ENCODE data around the gene FAM174C.

The FAM174C gene

DNA sequence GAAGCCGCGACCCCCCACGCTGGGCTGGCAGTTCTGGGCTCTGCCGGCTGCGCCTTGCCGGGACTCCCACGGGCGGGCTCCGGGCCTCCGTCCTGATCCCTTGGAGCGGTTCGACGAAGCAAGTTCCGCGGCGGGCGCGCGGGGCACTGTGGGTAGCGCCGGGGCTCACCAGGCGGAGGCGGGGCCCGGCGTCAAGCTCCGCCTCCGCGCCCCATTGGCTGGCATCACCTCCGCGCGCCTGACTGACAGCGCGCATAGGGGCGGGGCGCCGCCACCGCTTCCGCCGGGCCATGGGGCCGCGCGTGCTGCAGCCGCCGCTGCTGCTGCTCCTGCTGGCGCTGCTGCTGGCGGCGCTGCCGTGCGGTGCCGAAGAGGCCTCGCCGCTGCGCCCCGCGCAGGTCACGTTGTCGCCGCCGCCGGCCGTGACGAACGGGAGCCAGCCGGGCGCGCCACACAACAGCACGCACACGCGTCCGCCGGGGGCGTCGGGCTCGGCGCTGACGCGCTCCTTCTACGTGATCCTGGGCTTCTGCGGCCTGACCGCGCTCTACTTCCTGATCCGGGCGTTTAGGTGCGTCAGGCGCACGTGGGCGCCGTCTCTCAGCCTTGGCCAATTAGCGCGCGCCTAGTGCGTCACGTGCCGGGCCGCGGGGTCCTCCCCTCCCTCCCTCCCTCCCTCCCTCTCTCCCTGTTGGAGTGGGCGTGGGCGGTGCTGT, at the start of gene FAM174C:
Gene FAM174C (plus strand): TSS at position 271 of the 716 bp plus-strand sequence. CDS start 20 bp downstream, at position 291.
- peak; percentile 88 to 95 for DNase-seq (ENCODE audit: low read depth in 1 of 2, low spot score in 1 of 2)

DNA sequence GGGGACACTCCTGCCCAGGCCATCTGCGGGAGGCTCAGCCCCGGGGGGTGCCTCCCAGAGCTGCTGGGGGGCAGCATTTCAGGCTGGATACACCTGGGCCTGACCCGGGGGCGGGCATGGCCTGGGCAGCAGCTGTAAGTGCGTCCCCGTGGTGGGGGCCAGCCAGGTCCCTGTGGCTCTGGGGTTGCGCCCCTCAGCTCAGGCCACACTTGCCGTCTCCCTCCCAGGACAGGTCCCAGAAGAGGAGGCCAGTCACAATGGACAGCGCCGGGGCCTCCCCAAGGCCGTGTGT, 49.2 kb upstream of the FAM174C start:
- no peak for DNase-seq (ENCODE audit: low read depth in 1 of 2, low spot score in 1 of 2)

DNA sequence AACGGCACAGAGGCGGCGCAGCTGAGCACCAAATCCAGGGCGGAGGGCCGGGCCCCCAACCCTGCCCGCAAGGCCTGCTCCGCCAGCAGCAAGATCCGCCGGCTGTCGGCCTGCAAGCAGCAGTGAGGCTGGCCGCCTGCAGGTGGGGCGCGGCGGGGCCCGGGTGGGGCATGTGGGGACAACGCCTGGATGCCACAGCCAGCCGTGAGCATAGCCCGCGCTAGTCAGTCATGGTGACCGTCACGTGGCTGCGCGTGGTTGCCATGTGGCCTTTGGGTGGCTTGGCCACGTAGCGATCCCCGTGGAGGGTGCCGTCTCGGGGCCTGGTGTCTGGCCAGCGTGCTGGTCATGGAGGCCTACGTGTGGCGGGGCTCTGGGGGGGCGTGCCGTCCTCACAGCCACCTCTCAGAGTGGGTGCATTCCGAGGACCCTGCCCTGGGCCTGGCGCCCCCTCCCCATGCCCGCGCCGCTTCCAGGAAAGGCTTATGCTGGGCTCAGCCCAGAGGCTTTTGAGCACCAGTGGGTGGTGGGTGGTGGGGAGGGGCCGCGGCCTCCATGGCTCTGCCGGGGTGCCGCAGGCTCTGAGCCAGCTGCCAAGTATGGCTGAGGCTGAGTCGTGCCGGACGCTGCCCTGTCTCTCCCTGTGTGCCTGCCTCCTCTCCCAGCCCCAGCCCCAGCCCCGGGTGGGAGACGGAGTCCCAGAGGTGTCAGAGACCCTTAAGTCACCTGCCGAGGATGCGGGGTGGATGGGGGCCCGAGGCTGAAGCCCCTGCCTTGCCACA, 48.6 kb upstream of the FAM174C start:
- no peak for DNase-seq (ENCODE audit: low read depth in 1 of 2, low spot score in 1 of 2)

DNA sequence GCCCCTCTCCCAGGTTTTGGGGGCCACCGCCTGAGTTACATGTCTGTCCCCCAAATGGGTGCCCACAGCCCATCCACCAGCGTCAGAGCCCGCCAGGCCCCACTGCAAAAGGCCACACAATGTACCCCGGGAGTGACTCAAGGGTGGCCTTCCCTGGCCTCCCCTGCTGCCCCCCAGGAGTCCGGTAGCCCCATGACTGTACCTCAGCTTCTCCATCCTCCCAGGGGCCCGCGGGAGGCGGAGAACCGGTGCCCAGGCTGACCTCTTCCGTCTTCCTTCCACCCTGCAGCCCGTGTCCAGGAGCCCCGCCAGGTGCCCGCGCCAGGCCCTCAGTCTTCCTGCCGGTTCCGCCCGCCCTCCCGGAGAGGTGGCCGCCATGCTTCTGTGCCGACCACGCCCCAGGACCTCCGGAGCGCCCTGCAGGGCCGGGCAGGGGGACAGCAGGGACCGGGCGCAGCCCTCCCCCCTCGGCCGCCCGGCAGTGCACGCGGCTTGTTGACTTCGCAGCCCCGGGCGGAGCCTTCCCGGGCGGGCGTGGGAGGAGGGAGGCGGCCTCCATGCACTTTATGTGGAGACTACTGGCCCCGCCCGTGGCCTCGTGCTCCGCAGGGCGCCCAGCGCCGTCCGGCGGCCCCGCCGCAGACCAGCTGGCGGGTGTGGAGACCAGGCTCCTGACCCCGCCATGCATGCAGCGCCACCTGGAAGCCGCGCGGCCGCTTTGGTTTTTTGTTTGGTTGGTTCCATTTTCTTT, 47.9 kb upstream of the FAM174C start:
- no peak for DNase-seq (ENCODE audit: low read depth in 1 of 2, low spot score in 1 of 2)

DNA sequence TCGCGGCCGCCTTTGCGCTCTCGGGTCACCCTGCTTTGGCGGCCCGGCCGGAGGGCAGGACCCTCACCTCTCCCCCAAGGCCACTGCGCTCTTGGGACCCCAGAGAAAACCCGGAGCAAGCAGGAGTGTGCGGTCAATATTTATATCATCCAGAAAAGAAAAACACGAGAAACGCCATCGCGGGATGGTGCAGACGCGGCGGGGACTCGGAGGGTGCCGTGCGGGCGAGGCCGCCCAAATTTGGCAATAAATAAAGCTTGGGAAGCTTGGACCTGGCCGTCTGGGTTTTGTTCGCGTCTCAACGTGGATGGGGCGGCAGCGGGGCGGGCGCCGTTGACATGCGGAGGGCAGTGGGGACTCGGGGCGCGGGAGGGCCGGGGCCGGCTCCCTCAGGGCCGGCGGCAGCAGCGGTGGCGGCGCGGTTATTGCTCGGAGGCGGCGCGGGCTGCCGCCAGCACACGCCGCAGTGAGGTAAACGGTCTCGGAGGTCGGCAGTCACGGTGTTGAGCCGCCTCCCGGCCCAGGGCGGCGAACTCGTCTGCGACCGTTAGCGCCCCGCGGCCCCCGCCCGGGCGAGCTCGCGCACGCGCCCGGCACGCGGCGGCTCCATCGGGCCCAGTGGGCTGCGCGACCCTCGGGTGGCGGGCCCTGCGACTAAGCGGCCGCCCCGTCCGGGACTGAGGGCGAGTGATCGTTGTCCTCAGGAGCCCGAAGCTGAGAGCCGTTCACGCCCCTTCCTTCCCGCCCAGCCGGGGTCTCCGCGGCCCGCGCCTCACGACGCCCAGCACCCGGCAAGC, 47.0 kb upstream of the FAM174C start:
- no peak for DNase-seq (ENCODE audit: low read depth in 1 of 2, low spot score in 1 of 2)

DNA sequence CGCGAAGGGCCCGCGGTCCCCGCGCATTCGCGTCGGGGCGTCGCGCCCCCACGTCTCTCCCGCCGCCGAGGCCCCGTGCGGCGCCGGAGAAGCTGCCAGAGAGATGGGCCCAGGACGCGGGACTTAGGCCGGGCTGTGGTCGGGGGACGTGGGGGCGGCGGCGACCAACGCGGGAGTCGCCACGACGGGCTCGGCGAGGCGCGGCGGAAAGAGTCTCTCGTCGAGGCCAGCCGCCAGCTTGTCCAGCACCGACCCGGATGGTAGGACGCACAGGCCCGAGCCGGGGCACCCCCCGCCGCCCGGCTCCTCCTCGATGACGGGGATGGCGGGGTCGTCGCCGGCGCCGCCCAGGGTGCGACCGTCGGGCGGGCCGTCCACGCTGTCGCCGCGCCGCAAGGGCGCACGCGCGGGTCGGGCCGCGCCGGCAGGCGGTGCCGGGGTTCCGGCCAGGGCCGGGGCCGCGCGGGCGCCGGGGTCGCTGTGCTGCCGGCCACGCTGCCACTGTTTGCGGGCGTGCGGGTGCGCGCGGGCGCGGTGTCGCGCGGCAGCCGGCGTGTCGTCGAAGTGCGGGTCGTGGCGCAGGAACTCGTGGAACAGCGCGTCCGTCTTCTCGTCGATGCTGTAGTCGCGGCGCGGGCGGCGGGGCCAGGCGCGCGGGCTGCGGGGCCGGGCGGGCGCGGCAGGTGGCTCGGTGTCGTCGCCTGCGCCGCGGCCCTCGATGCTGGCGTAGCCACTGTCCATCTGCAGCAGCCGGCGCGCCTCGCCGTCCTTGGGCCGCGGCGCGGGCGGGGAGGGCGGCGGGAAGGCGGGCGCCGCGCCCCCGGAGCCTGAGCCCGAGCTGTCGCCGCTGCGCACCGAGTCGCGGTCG, 46.0 kb upstream of the FAM174C start:
- DNase-seq (ENCODE audit: low read depth in 1 of 2, low spot score in 1 of 2), result no peak

DNA sequence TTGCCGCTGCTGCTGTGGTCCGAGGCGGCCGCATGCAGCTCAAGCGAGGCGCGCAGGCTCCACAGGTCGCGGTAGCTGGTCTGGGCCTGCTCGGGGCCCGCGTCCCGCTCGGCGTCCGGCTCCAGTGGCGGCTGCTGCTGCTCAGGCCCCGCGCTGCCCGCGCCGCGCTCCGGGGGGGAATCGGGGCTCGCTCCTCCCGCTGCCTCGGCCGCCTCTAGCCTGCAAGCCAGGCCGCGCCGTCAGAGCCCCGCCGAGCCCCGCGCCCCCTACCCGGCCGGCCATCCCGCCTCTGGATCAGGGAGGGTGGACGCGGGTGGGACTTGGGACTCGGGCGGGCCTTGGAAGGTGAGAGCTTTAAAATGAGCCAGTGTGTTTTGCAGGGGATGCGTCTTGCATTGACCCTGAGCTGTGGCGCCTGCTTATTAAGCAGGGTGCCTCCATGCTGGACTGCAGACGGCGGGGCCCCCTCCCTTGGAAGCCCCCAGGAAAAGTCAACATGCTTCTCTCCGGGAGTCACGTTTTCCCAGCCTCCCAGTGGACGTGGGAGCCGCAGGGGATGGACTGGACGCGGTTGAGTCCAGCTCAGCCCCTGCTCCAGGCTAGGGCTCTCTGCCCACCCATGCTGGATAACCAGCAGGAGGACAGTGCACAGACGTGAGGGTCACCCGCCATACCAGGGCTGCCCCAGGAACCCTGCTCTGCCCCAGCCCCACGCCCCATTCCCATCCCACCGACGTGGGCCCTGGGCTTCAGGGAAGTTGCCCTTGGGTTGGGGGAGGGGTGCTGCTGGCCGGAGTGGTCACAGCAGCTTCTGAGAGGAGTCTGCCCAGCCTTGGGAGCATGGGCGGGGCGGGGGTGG, 45.2 kb upstream of the FAM174C start:
- no peak for DNase-seq (ENCODE audit: low read depth in 1 of 2, low spot score in 1 of 2)

DNA sequence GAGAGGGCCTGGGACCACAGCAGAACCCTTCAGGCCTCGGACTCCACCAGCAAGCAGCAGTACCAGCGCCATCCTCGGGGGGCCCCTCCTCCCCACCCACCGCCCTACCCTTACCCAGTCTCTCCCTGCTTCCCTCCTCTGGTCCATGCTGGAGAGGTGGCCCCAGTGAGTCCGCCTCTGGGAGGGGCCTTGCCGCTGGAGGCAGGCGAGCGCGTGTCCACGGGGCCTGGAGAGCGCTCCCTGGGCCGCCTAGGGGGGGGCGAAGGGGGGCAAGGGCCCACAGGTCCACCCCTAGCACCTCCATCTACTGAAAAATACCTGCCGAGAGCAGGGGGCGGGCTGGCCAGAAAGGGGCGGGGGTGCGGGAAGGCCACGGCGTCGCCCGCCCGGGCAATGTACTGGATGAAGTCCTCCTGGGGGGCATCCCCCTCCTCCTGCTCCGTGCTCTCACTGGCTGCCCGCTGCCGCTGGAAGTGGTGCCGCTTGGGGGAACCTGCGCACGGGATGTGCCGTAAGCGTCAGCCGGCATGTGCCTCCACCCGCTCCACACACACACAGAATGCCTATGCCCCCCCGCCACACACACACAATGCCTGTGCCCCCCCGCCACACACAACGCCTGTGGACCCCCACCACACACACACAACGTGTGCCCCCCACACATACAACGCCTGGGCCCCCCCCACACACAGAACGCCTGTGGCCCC, 44.4 kb upstream of the FAM174C start:
- DNase-seq (ENCODE audit: low read depth in 1 of 2, low spot score in 1 of 2), result no peak

DNA sequence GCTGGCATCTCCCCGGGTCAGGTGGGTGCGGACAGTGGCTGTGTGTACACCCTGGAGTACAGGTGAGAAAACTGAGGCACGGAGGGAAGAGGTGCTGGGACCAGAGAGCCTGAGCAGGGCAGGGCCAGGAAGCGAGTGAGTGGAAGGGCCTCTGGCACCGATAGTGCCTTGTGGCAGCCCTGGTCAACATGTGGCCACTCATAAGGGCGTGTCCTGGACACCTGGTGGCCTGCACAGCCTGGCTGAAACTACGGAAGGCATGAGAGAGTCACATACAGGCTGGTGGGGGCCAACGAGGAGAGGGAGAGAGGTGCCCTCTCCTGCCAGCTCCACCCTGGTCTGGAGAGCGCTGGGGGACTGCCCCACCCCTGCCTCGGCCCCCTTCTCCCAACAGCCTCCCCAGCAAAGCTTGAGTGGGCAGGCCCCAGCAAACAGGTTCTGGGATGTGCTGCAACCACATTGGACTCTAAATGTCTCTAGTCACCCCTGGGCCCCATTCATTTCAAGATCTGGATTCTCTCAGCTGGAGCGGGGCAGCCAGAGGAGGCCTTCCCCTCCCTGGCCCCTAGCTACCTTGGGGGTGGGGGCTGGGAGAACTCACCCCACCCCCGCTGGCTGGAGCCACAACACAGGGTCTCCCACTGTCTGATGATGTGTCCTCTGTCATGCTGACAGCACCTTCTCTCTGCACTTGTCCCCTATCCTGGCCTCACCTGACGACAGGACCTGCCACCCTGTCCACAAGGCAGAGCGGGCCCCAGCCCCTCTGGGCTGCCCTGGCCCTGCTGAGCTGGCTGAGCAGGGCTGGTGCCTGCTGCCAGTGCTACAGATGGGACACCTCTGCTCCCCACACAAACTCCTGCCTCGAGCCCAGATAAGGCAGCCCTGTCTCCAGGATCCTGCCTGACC, 43.3 kb upstream of the FAM174C start:
- DNase-seq (ENCODE audit: low read depth in 1 of 2, low spot score in 1 of 2), result no peak

DNA sequence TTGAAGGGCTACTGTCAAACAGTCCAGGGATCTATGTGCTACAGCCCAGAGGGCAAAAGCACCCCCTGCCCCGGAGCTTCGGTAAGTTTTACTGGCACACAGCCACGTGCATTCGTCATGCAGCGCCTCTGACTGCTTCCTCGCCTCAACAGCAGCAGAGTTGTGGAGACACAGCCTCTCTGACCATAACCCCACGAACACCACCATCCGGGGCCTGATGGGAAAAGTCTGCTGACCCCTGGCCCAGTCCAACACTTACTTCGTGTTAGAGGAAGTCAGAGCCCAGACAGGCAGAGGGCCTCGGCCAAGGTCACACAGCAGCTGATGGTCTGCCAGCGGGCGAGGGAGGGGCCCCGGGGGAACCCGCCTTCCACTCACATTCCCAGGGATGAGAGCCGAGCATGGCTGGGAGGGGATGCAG, 42.7 kb upstream of the FAM174C start:
- no peak for DNase-seq (ENCODE audit: low read depth in 1 of 2, low spot score in 1 of 2)

DNA sequence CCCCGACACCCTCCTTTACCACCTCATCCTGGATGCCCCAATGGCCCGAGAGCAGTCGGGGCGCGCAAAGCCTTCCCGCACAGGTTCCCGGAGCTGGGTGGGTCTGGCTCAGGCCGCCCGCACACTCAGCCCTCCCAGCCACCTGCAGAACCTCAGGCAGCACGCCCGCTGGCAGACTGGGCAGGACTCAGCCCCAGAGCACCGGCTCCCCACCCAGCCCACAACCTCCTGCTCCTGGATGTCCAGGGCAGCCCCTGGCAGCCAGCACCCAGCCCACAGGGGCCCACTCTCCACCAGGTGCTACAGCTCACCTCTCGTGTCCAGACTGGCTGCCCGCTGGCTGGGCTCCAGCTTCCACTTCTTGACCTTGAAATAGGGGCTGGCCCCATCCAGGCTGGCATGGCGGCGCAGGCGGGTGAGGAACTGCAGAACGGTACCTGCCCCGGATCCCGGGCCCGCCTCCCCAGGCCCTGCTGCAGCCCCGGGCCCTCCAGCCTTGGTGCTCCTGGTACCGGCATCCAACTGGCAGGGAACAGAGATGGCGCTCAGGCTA, 42.1 kb upstream of the FAM174C start:
- DNase-seq (ENCODE audit: low read depth in 1 of 2, low spot score in 1 of 2), result no peak

DNA sequence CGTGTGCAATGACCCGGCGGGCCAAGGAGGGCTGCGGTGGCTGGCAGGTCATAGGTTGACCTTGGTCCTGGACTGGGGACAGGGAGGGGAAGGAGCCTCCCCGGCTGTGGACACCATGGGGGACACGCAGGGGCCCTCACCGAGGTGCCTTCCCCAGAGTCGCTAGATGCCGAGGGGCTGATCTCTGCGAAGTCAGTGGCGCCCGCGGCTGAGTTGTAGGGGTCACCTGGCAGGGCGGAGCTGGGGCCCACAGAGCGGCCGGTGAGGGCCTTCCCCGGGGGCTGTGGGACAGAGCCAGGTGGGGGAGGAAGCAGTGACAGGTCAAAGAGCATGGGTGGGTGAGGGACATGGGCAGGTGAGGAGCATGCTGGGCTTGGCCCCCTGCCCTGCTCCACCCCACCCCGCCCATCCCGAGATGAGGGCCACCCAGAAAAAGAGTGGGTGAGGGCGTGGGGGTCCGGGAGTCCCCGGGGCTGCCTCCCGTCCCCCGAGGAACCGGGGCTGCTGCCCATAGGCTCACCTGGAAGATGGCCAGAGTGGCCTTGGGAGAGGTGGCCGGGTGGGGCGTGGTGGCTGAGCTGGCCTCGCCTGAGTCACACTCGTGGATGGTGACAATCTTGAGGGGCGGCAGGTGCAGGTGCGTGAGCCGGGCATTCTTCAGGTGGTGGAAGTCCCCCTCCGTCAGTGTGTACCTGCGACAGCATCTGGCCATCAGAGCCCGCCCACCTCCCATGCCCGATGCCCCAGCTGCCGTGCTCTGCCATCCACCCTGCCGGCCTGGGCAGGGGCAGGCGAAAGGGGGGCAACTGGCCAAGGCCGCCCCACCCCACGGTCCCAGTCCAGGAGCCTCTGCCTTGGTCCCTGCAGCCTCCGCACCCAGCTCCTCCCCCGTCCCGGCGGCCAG, 41.0 kb upstream of the FAM174C start:
- no peak for DNase-seq (ENCODE audit: low read depth in 1 of 2, low spot score in 1 of 2)

DNA sequence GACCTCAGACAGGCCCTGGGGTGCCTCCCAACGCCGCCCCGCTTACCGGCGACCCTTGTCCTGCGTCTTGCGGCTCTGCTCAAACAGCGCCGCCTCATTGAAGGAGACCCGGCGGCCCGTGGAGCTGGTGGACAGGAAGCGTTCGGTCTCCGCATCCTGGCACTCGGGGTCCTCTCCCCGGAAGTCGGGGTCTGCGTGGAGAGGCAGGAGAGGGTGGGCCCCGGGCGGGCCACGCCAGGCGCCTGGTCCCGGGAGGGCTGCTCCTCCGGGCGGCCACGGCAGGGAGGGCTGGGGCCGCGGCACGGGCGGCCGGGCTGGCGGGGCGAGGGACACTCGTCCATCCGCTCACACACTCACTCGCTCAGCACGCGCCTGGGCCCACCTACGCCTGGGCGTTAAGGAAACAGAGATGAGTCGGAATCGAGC, 40.4 kb upstream of the FAM174C start:
- DNase-seq (ENCODE audit: low read depth in 1 of 2, low spot score in 1 of 2), result no peak

DNA sequence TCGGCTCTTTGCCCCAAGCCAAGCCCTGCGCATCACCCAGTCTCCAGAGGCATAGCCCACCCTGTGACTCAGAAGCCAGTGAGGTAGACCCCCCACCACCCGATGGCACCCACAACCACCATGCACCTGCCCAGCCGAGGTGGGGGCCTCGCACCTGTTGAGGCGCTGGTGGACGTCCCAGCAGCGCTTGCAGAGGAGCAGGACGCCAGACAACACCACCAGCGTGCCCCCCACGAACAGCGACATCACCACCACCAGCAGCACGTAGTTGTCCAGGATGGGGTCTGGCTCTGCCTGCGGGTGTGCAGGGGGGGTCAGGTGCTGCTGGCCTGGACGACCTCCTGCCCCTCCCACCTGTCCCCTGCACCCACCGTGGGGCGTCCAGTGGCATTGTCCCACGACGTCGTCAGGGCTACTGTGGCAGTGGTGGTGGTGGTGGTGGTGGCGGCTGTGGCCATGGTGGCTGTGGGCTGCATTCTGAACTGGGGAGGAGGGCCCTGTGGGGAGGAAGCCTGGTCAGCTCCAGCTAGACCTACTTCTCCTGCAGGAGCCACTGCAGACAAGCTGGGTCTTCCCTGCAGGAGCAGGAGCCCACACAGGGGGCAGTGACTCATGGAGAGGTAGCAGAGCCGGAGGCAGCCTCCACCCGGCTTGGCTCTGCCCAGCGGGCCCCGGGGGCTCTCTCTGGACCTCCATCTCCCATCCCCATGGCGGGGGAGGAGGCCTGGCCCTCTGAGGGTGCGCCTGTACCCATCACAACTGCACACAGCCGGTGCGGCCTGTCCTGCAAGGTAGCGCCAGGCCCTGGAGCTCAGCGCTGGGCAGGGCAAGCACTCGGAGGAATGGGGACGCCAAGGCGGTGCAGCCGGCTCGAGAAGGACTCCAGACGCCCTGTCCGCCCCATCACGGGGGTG, 39.4 kb upstream of the FAM174C start:
- DNase-seq (ENCODE audit: low read depth in 1 of 2, low spot score in 1 of 2), result no peak

DNA sequence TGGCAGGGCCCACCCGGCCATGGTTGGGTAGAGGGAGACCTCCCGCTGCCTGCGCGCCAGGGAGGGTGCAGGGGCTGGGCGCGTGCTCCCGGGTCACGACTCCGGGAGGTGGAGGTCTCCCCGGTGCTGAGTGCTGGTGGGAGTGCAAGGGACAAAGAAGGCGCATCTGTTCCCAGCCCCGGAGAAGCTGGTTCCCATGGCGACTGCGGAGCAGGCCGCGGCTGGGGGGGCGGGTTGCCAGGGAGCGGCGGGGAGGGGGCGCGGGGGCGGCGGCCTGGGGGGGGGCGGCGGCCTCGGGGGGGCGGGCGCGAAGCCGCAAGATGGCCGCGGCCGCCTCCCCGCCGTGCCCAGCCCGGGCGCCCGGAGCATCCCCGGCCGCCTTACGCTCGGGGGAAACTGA, 38.8 kb upstream of the FAM174C start:
- DNase-seq (ENCODE audit: low read depth in 1 of 2, low spot score in 1 of 2), result no peak

Measured in activated CD4-positive, alpha-beta T cell treated with anti-CD3 and anti-CD28 coated beads, Interleukin-2, amount 50 U/mL, for 24 hours (primary cell).